ENCODE data around the gene SYT11.
"Not testable (repeated sequence)": the region's sequence is repeated elsewhere in the genome, so short reads cannot be mapped to it uniquely, and the experiment has no call there.

Gene SYT11

GRCh38 chr1:155899683-155900082, 40.3 kb downstream of the SYT11 start:
- no peak for DNase-seq (ENCODE audit: low read depth)

- DNase-seq (ENCODE audit: low read depth): no peak
Measured at GRCh38 chr1:155900161-155900560, 40.8 kb downstream of the SYT11 start.

- DNase-seq (ENCODE audit: low read depth): no peak
Measured at GRCh38 chr1:155904261-155904660, 44.9 kb downstream of the SYT11 start.

- DNase-seq (ENCODE audit: low read depth): peak; percentile 58
Measured at GRCh38 chr1:155909894-155910293, 50.5 kb downstream of the SYT11 start.

- peak; percentile 59 for DNase-seq (ENCODE audit: low read depth)
Measured at GRCh38 chr1:155910621-155911121, 51.3 kb downstream of the SYT11 start.

- peak; percentile 87 for DNase-seq (ENCODE audit: low read depth)
Measured at GRCh38 chr1:155911156-155912055, 52.0 kb downstream of the SYT11 start, which contains the start of gene RIT1. RIT1 (minus strand) TSS chr1:155911349; CDS start chr1:155910761, 588 bp downstream.

- DNase-seq (ENCODE audit: low read depth): peak; percentile 42
Measured at GRCh38 chr1:155912056-155912536, 52.7 kb downstream of the SYT11 start.

GRCh38 chr1:155913969-155914757, 54.8 kb downstream of the SYT11 start:
- DNase-seq (ENCODE audit: low read depth): peak; percentile 55

GRCh38 chr1:155918660-155919059, 59.3 kb downstream of the SYT11 start:
- DNase-seq (ENCODE audit: low read depth): no peak

- no peak for DNase-seq (ENCODE audit: low read depth)
Measured at GRCh38 chr1:155919801-155920200, 60.4 kb downstream of the SYT11 start.

GRCh38 chr1:155920717-155921116, 61.4 kb downstream of the SYT11 start:
- DNase-seq (ENCODE audit: low read depth): no peak

- no peak for DNase-seq (ENCODE audit: low read depth)
Measured at GRCh38 chr1:155925506-155925905, 66.1 kb downstream of the SYT11 start.

- peak; percentile 37 for DNase-seq (ENCODE audit: low read depth)
Measured at GRCh38 chr1:155929057-155929456, 69.7 kb downstream of the SYT11 start.

- DNase-seq (ENCODE audit: low read depth): not testable (repeated sequence)
Measured at GRCh38 chr1:155930725-155931124, 71.4 kb downstream of the SYT11 start.

- no peak for DNase-seq (ENCODE audit: low read depth)
Measured at GRCh38 chr1:155931332-155932038, 72.1 kb downstream of the SYT11 start.

- peak; percentile 43 for DNase-seq (ENCODE audit: low read depth)
Measured at GRCh38 chr1:155932081-155932480, 72.7 kb downstream of the SYT11 start.

GRCh38 chr1:155932487-155932886, 73.1 kb downstream of the SYT11 start:
- peak; percentile 60 for DNase-seq (ENCODE audit: low read depth)

- DNase-seq (ENCODE audit: low read depth): peak; percentile 26
Measured at GRCh38 chr1:155933591-155934096, 74.3 kb downstream of the SYT11 start.

GRCh38 chr1:155934097-155934935, 74.9 kb downstream of the SYT11 start, which contains the start of gene KHDC4:
KHDC4 (minus strand) TSS chr1:155934413; CDS start chr1:155934373, 40 bp downstream.
- peak; percentile 99 for DNase-seq (ENCODE audit: low read depth)
